NCI-H748 (cell line): Measurements from ENCODE around the gene TNFRSF19.
A peak's percentile ranks its signal among the peaks of the same experiment; 100 is the strongest.

Source experiments
- DNase-seq: peaks from one replicate; lab custom pipeline; 2025; ENCODE audit not compliant: unreplicated experiment; lab: John Stamatoyannopoulos, UW

TNFRSF19 gene

DNA sequence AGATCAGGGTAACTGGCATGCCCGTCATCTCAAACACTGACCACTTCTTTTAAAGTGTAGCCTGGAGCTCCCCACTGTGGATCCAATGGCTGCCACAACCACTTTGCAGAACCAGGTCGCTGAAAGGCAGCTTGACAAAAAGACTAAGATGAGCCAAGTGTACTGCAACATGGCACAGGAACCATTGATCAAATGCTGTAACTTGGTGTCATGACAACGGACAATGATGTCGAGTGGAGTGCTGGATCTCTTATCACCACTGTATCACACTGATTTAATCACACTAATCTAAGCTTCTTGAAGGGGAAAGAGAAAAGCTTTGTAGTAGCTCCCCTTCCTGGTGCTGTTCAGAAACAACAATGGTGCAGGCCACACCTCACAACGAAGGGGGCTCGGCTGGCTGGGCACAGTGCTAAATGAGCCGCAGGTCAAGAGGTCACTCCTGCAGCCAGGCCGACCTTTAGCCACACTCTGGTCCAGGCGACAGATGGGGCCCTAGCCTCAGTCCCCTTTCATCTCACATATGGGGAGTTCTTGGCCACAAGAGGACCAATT lies 2.2 kb upstream of the TNFRSF19 start:
- peak; percentile 56 for DNase-seq

DNA sequence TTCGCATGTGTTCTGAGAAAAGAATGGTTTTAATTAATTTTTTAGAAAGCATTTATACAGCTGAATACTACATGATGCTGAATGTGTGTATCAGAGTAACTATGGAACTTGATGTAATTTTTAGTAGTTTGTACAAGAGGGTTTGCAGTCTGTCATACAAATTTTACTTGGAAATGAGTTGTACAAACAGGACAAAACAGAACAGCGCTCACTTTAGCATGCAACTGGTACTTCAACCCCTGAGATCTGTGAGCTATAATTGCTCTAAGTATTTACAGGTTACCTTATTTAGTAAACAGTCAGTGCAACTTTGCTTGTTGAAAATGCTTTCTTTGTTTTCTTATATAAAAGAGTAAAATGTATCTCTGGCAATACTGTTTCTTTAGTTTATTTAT lies 706 bp downstream of the TNFRSF19 start:
- peak; percentile 34 for DNase-seq

DNA sequence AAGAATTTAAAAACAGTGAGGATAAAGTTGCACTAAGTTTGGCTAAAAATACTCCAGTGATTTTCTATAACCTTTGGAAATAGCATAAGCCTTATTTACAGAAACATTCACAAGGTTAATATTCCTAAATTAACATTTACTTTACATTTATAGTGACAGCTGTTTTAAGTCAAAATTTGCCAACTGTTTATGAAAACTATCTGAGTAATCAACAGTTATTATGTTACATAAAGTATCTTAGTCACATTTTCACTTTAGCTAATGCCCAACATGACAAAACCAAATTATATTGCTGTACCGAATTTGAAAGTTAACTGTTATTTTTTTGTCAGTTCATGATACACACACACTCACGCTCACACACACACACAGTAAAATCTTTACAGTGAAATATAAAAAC lies 1.2 kb downstream of the TNFRSF19 start:
- no peak for DNase-seq

GRCh38 chr13:23572836-23573235 lies 2.6 kb downstream of the TNFRSF19 start:
- no peak for DNase-seq

- DNase-seq: no peak
Observed at GRCh38 chr13:23574421-23575145, 4.4 kb downstream of the TNFRSF19 start.

- no peak for DNase-seq
Observed at GRCh38 chr13:23575632-23576031, 5.4 kb downstream of the TNFRSF19 start.

- DNase-seq: peak; percentile 96
Observed at GRCh38 chr13:23578411-23579071, 8.3 kb downstream of the TNFRSF19 start.

DNA sequence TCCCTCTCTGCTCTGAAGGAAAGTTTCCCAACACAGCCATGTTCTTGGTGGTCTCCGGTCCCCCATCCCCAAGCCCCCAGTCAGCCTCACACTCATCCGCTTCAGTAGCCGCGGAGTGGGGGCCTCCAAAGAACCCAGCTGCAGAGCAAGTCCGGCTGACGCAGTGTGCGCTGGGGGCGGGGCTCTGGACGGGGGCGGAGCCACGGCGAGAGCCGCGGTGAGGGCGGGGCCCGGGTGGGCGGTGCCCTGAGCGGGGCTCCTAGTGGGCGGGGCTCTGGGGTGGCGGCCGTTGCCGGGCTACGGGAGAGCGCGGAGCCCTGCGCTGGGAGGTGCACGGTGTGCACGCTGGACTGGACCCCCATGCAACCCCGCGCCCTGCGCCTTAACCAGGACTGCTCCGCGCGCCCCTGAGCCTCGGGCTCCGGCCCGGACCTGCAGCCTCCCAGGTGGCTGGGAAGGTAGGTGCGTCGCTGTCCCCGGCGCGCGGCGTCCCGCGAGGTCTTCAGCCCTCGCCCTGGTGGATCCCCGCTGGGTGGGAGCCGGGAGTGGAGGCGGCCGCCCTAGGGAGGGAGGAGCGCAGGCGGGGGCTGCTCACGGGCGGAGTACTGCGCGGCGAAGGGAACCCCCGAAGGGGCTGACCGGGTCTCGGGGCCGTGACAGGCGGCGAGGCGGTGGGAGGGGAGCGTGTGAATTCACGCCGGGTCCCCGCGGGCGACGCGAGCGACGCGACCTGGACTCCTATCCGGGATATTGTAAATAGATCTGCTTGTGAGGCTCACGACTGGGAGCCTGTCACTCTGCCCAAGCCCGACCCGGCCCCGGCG lies 9.1 kb downstream of the TNFRSF19 start:
- DNase-seq: peak; percentile 96

DNA sequence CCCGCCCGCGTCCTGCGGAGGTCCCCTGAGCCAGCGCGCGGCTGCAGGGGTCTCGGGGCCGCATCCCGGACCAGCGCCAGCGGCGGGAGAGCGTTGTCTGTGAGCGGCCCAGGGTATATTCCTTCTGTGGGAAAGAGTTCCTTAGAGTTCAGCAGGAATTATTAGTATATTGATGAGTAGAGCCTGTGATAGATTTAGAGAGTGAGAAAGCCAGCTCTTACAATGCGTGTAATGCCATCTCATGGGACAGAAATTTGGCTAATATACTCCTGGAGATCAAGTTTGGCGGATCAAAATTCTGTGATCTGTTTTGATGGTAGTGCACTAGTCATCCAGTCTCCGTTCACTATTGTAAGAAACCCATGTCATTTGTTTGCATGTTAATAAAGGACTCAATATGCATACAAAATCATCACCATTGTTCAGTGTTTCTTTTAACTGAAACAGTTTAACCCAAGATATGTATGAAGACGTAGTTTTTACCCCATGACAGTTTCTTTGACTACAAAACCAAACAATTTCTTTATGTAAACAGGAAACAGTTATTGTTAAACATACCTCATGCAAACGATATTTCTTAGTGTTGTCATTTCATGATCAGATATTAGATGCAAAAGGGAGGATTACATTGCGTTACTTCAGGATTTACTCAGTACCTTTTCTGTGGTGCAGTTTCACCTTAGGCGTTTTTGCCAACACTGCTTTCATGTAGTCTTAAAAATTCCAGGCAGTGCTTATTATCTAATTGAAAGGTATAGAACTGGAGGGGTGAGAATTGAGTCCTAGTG lies 9.9 kb downstream of the TNFRSF19 start:
- DNase-seq: no peak

DNA sequence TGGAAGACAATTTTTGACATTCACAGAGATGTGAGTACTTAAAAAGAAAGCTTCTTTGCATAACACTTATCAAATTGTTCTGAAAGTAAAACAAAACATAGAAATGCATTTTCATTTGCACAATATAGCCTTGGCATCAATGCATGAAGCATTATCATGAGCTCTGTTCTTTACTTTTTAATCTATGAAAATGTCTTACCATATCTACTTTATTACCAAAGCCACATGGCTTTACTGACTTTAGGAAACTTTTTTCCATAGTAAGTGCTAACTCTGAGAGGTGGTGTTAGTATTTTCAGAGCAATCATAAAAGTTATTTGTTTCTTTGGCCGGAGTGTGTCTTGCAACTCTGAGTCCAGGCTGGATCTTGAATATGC lies 10.5 kb downstream of the TNFRSF19 start:
- no peak for DNase-seq

GRCh38 chr13:23583491-23583890 lies 13.3 kb downstream of the TNFRSF19 start:
- DNase-seq: peak; percentile 73

- no peak for DNase-seq
Observed at GRCh38 chr13:23584275-23584674, 14.1 kb downstream of the TNFRSF19 start.

DNA sequence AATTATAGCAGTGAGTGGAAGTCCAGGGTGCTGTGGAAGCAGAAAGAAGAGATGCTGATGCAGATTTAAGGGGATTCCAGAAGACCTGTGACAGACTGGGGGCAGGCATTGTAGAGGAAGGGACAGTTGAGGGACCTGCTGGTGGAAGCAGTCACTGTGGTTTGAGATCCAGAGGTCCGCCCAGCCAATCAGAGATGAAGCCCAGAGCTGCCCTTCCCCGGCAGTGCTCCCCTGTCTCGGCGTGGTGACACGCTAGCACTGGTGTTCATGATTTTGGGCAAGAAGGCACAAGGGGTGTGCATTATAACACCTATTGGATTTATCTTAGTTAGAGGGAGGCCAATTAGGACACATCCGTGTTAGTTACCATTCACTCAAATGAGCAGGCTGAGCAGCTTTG lies 16.1 kb downstream of the TNFRSF19 start:
- DNase-seq: no peak

DNA sequence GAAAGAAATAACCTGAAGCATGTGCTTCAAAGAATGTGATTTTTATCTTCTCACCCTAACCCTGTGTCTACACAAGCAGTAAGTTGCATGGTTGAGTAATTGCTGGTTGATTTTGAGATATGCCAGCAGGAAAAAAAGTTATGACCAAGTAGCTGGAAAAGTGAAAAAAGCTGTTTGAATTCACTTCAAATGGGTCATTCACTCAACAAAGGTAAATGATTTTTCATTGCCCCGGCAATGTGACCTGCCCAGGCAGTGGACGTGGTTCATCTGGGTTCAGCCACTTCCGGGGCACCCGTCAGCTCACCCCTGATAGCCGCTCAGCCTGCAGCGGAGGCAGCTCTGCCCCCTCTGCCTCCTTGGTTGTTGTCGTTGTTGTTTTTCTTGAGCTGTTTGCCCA lies 18.5 kb downstream of the TNFRSF19 start:
- DNase-seq: no peak

DNA sequence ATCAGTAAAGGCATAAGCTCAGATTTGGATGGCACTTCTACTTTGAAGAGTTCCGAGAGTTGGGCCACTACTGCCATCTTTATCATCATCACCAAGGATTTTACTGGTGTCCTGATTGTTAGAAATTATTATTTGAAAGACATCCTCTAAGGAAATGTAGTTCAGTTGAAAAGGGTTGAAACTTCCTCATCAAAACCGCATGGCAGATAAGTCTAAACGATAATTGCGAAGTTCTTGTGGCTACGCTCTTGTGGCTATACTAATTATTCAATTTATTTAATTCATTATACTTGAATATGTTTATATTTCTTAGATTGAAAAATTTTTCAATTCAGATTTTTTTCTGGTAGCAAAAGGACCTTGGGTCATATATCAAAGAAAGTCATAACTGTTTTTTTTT lies 22.4 kb downstream of the TNFRSF19 start:
- no peak for DNase-seq

GRCh38 chr13:23593148-23593547 lies 22.9 kb downstream of the TNFRSF19 start:
- no peak for DNase-seq

GRCh38 chr13:23594290-23594689 lies 24.1 kb downstream of the TNFRSF19 start:
- DNase-seq: peak; percentile 40

DNA sequence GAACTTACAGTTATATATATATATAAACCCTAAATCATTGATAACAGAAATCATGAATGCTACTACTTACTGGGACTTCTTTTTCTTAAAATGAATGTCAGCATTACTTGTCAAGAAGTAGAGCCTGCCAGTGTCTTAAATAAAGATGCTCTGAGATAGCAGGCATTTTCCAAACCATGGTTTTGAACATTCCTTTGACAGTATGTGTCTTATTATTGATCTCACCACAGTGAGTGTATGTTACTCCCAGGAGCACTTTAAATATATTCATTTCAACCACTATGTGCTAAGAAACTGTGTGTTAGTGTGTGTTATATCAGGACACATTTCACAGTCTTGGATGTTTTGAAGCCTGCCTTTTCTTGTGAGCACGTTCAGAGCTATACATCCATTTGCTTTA lies 28.2 kb downstream of the TNFRSF19 start:
- no peak for DNase-seq

- DNase-seq: no peak
Observed at GRCh38 chr13:23599083-23599925, 29.1 kb downstream of the TNFRSF19 start.

DNA sequence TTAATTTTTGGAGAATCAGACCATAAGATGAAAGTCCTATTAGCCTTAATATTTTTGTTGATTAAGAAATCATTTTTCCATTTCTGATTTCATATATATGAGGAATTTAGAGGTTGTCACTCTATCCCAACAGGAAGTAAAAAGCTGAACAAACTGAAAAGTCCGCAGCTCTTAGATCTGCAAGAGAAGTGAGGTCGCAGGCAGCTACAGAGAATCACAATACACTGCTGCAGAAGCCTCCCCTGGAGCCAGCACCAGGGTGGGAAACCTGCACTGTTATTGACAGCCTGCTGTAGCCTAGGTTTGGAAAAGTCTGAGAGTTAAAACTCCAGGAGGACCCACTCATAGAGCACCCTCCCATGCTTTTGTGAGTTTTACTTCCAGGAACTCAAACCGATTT lies 29.9 kb downstream of the TNFRSF19 start:
- DNase-seq: no peak
